Activated naive CD4-positive, alpha-beta T cell treated with anti-CD3 and anti-CD28 coated beads for 36 hours (primary cell): ENCODE measurements around the gene HNRNPA3. TPM values are rescaled to one million over a fixed set of nuclear protein-coding genes. Genes with fewer than 3 reads are reported as not detected.
"Not testable (repeated sequence)": the region's sequence is repeated elsewhere in the genome, so short reads cannot be mapped to it uniquely, and the experiment has no call there.

Source experiments
- CTCF ChIA-PET: fragments of 350-600 bp; sonication (Branson Sonifier 250); formaldehyde crosslinking; loops from one replicate; lab custom pipeline; 2021; ENCODE audit warnings: antibody characterized with exemption; lab: Charles Lee
- DNase-seq: peaks from one replicate; pipeline ENCODE4 v3.0.0-alpha.2; 2020
- H3K27ac Mint-ChIP-seq: one replicate; pipeline ENCODE4 v1.8.0; 2021; ENCODE audit warnings: mild to moderate bottlenecking, mixed read lengths
- H3K27me3 Mint-ChIP-seq: one replicate; pipeline ENCODE4 v1.8.0; 2021; ENCODE audit warnings: low read depth, mixed read lengths
- H3K36me3 Mint-ChIP-seq: one replicate; pipeline ENCODE4 v1.8.0; 2021; ENCODE audit warnings: low read depth, mixed read lengths
- H3K4me1 Mint-ChIP-seq: one replicate; pipeline ENCODE4 v1.8.0; 2021; ENCODE audit warnings: low read depth, mixed read lengths
- H3K4me3 Mint-ChIP-seq: one replicate; pipeline ENCODE4 v1.8.0; 2021; ENCODE audit warnings: mild to moderate bottlenecking, moderate library complexity, mixed read lengths
- H3K9me3 Mint-ChIP-seq: one replicate; pipeline ENCODE4 v1.8.0; 2021; ENCODE audit warnings: mixed read lengths
- intact Hi-C: fragments of 100-400 bp; cut with micrococcal nuclease; formaldehyde crosslinking; loops from one replicate; pipeline ENCODE4 v1.15.1; 2023
- total RNA-seq, 2 experiments: library from RNA; stranded (reverse); gene quantifications; one replicate each; pipeline ENCODE4 v1.2.3, GENCODE V29; 2021

Gene HNRNPA3
- total RNA-seq, 2 experiments from 2014 or later, result 312 to 340 TPM

GRCh38 chr2:177175917-177176668 is 36.5 kb upstream of the HNRNPA3 start:
- CTCF ChIA-PET, result interaction anchor here (0.7 to 1.0 kb wide), 3 partner anchors 11 to 278 kb away, joined by 3 to 10 read pairs (median 7); no protein-coding TSS in a partner anchor
- intact Hi-C loops, result no loop called here
- Mint-ChIP-seq H3K4me1 (peaks cover 7% of the 10 kb centered on the region), H3K4me3 (no peak overlapping the region), H3K27me3 (no peaks in the 10 kb centered on the region), H3K9me3 (no peaks in the 10 kb centered on the region), H3K27ac (no peak overlapping the region), H3K36me3 (no peaks in the 10 kb centered on the region)
- no peak for DNase-seq

GRCh38 chr2:177178797-177179196 is 33.8 kb upstream of the HNRNPA3 start:
- Mint-ChIP-seq H3K9me3 (no peaks in the 10 kb centered on the region), H3K27me3 (no peaks in the 10 kb centered on the region), H3K4me1 (no peaks in the 10 kb centered on the region), H3K4me3 (no peak overlapping the region), H3K27ac (no peak overlapping the region), H3K36me3 (no peaks in the 10 kb centered on the region)
- CTCF ChIA-PET, result no interaction called here
- intact Hi-C loops, result no loop called here
- no peak for DNase-seq

GRCh38 chr2:177179227-177179626 is 33.4 kb upstream of the HNRNPA3 start:
- Mint-ChIP-seq H3K36me3 (no peaks in the 10 kb centered on the region), H3K27ac (no peak overlapping the region), H3K4me3 (no peak overlapping the region), H3K27me3 (no peaks in the 10 kb centered on the region), H3K9me3 (no peaks in the 10 kb centered on the region), H3K4me1 (no peaks in the 10 kb centered on the region)
- CTCF ChIA-PET, result no interaction called here
- DNase-seq, result no peak
- intact Hi-C loops, result no loop called here

- intact Hi-C loops, CTCF ChIA-PET, H3K4me3 Mint-ChIP-seq, H3K4me1 Mint-ChIP-seq, DNase-seq, H3K27me3 Mint-ChIP-seq, H3K36me3 Mint-ChIP-seq, H3K9me3 Mint-ChIP-seq, H3K27ac Mint-ChIP-seq: not testable (repeated sequence)
Observed at GRCh38 chr2:177179671-177180070, 32.9 kb upstream of the HNRNPA3 start.

- Mint-ChIP-seq H3K27me3 (no peaks in the 10 kb centered on the region), H3K27ac (no peak overlapping the region), H3K4me1 (no peaks in the 10 kb centered on the region), H3K9me3 (no peaks in the 10 kb centered on the region), H3K36me3 (no peaks in the 10 kb centered on the region), H3K4me3 (no peak overlapping the region)
- DNase-seq, result no peak
- CTCF ChIA-PET, result interaction anchor here (1.0 kb wide), 1 partner anchor 16 kb away, joined by 10 read pairs; no protein-coding TSS in a partner anchor
- intact Hi-C loops, result no loop called here
Observed at GRCh38 chr2:177180269-177181000, 32.2 kb upstream of the HNRNPA3 start.

- Mint-ChIP-seq H3K9me3 (no peaks in the 10 kb centered on the region), H3K4me1 (no peaks in the 10 kb centered on the region), H3K27me3 (no peaks in the 10 kb centered on the region), H3K36me3 (no peaks in the 10 kb centered on the region), H3K4me3 (no peak overlapping the region), H3K27ac (no peak overlapping the region)
- DNase-seq, result no peak
- intact Hi-C loops, result no loop called here
- CTCF ChIA-PET, result interaction anchor here (1.7 to 3.2 kb wide), 2 partner anchors 14 to 20 kb away, joined by 5 to 19 read pairs; no protein-coding TSS in a partner anchor
Observed at GRCh38 chr2:177183860-177184259, 28.7 kb upstream of the HNRNPA3 start.

- Mint-ChIP-seq H3K36me3 (no peaks in the 10 kb centered on the region), H3K4me1 (no peaks in the 10 kb centered on the region), H3K27ac (no peak overlapping the region), H3K4me3 (no peak overlapping the region), H3K9me3 (no peaks in the 10 kb centered on the region), H3K27me3 (no peaks in the 10 kb centered on the region)
- intact Hi-C loops, result no loop called here
- DNase-seq, result no peak
- CTCF ChIA-PET, result interaction anchor here (1.7 to 3.2 kb wide), 2 partner anchors 13 to 20 kb away, joined by 5 to 19 read pairs; no protein-coding TSS in a partner anchor
Observed at GRCh38 chr2:177184606-177185005, 28.0 kb upstream of the HNRNPA3 start.

GRCh38 chr2:177186038-177186437 is 26.6 kb upstream of the HNRNPA3 start:
- H3K27me3 Mint-ChIP-seq, intact Hi-C loops, H3K4me3 Mint-ChIP-seq, DNase-seq, H3K4me1 Mint-ChIP-seq, H3K36me3 Mint-ChIP-seq, H3K27ac Mint-ChIP-seq, H3K9me3 Mint-ChIP-seq: not testable (repeated sequence)
- CTCF ChIA-PET, result interaction anchor here (0.6 to 3.2 kb wide), 2 partner anchors 12 to 1045 kb away, joined by 3 to 19 read pairs; no protein-coding TSS in a partner anchor

GRCh38 chr2:177187631-177188312 is 24.8 kb upstream of the HNRNPA3 start:
- Mint-ChIP-seq H3K4me3 (no peak overlapping the region), H3K27me3 (no peaks in the 10 kb centered on the region), H3K4me1 (no peaks in the 10 kb centered on the region), H3K27ac (no peak overlapping the region), H3K9me3 (no peaks in the 10 kb centered on the region), H3K36me3 (no peaks in the 10 kb centered on the region)
- intact Hi-C loops, result no loop called here
- DNase-seq, result no peak
- CTCF ChIA-PET, result no interaction called here

- Mint-ChIP-seq H3K27ac (no peak overlapping the region), H3K27me3 (no peaks in the 10 kb centered on the region), H3K9me3 (no peaks in the 10 kb centered on the region), H3K36me3 (no peaks in the 10 kb centered on the region), H3K4me1 (no peaks in the 10 kb centered on the region), H3K4me3 (no peak overlapping the region)
- intact Hi-C loops, result no loop called here
- no peak for DNase-seq
- CTCF ChIA-PET, result no interaction called here
Observed at GRCh38 chr2:177188482-177189469, 23.8 kb upstream of the HNRNPA3 start.

- H3K9me3 Mint-ChIP-seq, result no peaks in the 10 kb centered on the region
- CTCF ChIA-PET, result interaction anchor here (0.5 to 0.7 kb wide), 2 partner anchors 101 to 402 kb away, joined by 3 to 4 read pairs; no protein-coding TSS in a partner anchor
- no peak overlapping the region for H3K27ac Mint-ChIP-seq
- H3K36me3 Mint-ChIP-seq, result no peaks in the 10 kb centered on the region
- no peaks in the 10 kb centered on the region for H3K4me1 Mint-ChIP-seq
- intact Hi-C loops, result no loop called here
- no peak overlapping the region for H3K4me3 Mint-ChIP-seq
- no peaks in the 10 kb centered on the region for H3K27me3 Mint-ChIP-seq
- no peak for DNase-seq
Observed at GRCh38 chr2:177190941-177191340, 21.7 kb upstream of the HNRNPA3 start.
